ENCODE results near the gene NME9. TPM values are rescaled to one million over a fixed set of nuclear protein-coding genes. Genes with fewer than 3 reads are reported as not detected.

The NME9 gene
- total and polyA plus RNA-seq, 2 donors (not counting 3 experiments of a cell fraction or from before 2014, with no cell fraction given), result 0.08 TPM; not detected in 1

- Histone ChIP-seq H3K36me3 (ENCODE audit: control insufficient read depth in 2 of 2, extremely low read depth in 1 of 2, insufficient read depth in 2 of 2, low read length in 2 of 2) (no peaks in the 10 kb centered on the region), H3K9me3 (replicated peaks; ENCODE audit: control insufficient read depth, insufficient read depth, low read length) (no peaks in the 10 kb centered on the region), H4K20me1 (replicated peaks; ENCODE audit: control insufficient read depth, extremely low read depth, insufficient read depth, low read length) (no peaks in the 10 kb centered on the region), H3K79me2 (ENCODE audit: control insufficient read depth, insufficient read depth, low read length) (no peaks in the 10 kb centered on the region), H3K27me3 (ENCODE audit: control insufficient read depth in 2 of 2, insufficient read depth in 2 of 2, low read length in 2 of 2) (peaks cover 0 to 11% of the 10 kb centered on the region in 2 experiments), H3K27ac (ENCODE audit: insufficient read depth, low read depth, low read length) (no peak overlapping the region), H3K4me3 (replicated peaks in 1 of 3; ENCODE audit: insufficient read depth in 1 of 3, low read depth in 1 of 3, low read length in 3 of 3) (no peak overlapping the region), H3K4me2 (ENCODE audit: insufficient read depth, low read length) (no peak overlapping the region), H2AFZ (ENCODE audit: low read depth, low read length) (no peak overlapping the region), H3K4me1 (ENCODE audit: control insufficient read depth, extremely low read depth, insufficient read depth, low read length) (no peaks in the 10 kb centered on the region), H3K9me1 (replicated peaks; ENCODE audit: control insufficient read depth, extremely low read depth, insufficient read depth, low read length) (no peaks in the 10 kb centered on the region), H3K9ac (replicated peaks; ENCODE audit: extremely low read depth, insufficient read depth, low read length) (no peak overlapping the region)
- intact Hi-C loops (cut with micrococcal nuclease) (no loop called here), dilution Hi-C loops (cut with MboI; ENCODE audit: extremely low pct_ligation_motif_present, low sequenced_read_pairs) (no loop called here)
- BruUV-seq (replicated peaks), result no TSS peak
- FAIRE-seq (no peak), DNase-seq (ENCODE audit: low read depth, low spot score) (no peak)
- TF ChIP-seq POLR2A (IDR thresholded peaks at IDR 0.05; ENCODE audit: low read depth, low read length) (no peak), EZH2 (IDR thresholded peaks at IDR 0.05; ENCODE audit: borderline replicate concordance, low read depth, low read length, severe bottlenecking) (no peak), MAX (IDR thresholded peaks at IDR 0.05; ENCODE audit: insufficient read depth, insufficient read length) (no peak), POLR2AphosphoS5 (IDR thresholded peaks at IDR 0.05; ENCODE audit: insufficient read depth, low read depth, low read length) (no peak), CTCF (IDR thresholded peaks at IDR 0.05; ENCODE audit: extremely low read depth in 1 of 2, insufficient read depth in 1 of 2, low read depth in 1 of 2, low read length in 2 of 2) (no peak), FOS (IDR thresholded peaks at IDR 0.05; ENCODE audit: borderline replicate concordance, insufficient read depth, low read length) (no peak), JUN (IDR thresholded peaks at IDR 0.05; ENCODE audit: borderline replicate concordance, insufficient read depth, insufficient read length, low read depth) (no peak), GATA2 (IDR thresholded peaks at IDR 0.05; ENCODE audit: insufficient read depth, insufficient read length, low read depth, low read length) (no peak), MYC (IDR thresholded peaks at IDR 0.05; ENCODE audit: low read depth, low read length) (no peak)
- POLR2A ChIA-PET, result no interaction called here
- CTCF ChIA-PET, result no interaction called here
Observed at GRCh38 chr3:138307899-138308298, 21.8 kb downstream of the NME9 start.

Measured in endothelial cell of umbilical vein (primary cell).